OCI-M2 (cell line): ENCODE data around the gene JMJD8.
A peak's percentile ranks its signal among the peaks of the same experiment; 100 is the strongest.
"Not testable (repeated sequence)": the region's sequence is repeated elsewhere in the genome, so short reads cannot be mapped to it uniquely, and the experiment has no call there.

ENCODE experiments used
- DNase-seq: peaks from one replicate; lab custom pipeline; 2025; ENCODE audit not compliant: unreplicated experiment; lab: John Stamatoyannopoulos, UW

JMJD8 gene

DNA sequence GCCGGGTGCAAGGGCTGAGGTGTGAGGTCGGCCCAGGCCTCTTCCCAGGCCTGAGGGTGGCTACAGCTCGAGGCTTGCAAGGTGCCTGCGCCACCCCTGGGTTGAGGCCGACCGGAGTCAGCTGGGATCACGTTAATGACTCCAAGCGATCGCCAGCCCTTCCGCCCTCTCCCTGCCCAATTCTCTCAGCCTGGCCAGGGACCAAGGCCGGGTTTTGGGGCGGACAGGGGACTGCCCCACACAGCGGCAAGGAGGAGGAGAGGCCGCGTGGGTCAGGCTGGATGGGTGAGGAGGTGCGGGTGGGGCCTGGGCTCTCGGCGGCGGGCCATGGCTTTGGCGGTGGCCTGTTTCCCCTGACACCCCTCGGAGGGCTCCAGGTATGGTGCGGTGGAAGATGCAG is 9.2 kb upstream of the JMJD8 start:
- no peak for DNase-seq

DNA sequence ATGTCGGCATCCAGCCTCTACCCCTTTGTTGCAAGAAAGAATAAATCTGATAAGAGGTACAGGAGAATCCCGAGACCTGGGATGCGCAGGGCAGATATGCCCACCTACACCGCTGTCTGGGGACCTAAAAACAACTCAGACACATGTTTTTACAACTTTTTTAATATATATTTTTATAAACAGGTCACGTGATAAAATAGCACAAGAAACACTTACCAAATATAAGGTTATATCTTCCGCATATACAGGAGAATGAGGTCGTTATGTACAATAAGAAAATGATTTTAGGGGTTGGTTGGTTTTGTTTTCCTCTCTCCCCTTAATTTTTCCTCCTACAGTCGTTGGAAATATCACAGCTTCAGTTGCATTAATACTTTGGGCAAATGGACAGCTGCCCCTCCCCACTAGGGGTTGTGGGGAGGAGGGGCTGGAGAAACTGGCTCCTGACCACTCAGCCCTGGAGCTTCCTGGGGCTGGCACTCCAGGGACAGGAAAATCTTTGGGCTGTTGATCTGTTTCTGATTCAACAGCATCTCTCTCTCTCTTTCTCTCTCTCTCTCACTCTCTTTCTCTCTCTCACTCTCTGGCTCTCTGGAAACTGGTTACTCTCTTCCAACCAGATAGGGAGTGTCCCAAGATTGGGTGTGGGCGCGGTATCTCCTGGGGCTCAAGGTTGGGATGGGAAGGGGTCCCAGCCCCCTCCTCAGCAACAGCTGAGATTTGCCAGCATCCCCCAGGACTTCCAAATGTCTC is 8.4 kb upstream of the JMJD8 start:
- DNase-seq, result no peak

DNA sequence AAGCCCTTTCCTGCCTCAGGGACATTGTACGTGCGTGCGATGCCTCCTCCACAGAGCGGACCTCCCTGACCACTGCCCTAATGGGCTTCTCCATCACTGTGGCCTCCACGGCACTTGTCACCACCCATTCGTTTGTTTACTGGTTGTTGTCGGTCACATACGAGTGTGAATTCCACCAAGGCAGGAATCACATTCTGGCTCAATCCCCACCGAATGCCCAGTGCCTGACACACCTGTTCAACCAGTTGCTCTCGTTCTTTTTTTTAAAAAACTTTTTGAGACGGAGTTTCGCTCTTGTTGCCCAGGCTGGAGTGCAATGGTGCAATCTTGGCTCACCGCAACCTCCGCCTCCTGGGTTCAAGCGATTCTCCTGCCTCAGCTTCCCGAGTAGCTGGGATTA is 7.1 kb upstream of the JMJD8 start:
- not testable (repeated sequence) for DNase-seq

GRCh38 chr16:689175-689897 is 5.2 kb upstream of the JMJD8 start:
- no peak for DNase-seq

DNA sequence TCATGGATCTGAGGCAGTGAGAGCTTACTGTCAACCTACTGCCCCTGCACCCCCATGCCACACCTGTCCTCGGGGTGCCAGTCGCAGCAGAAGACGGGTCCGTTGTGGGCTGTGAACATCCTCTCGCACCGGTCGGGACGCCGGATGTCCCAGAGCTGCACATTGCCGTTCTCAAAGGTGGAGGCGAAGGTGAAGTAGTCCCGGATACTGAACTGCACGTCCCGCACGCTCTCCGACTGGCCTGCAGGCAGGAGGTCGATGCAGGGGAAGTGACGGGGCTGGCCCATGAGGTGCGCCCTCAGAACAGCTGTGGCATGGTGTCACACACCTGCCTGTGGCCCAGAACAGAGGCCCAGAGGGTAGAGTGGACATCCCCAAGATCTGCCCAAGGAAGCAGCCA is 3.4 kb upstream of the JMJD8 start:
- no peak for DNase-seq

GRCh38 chr16:686459-687260 is 2.5 kb upstream of the JMJD8 start:
- DNase-seq, result no peak

GRCh38 chr16:685967-686366 is 1.8 kb upstream of the JMJD8 start:
- no peak for DNase-seq

DNA sequence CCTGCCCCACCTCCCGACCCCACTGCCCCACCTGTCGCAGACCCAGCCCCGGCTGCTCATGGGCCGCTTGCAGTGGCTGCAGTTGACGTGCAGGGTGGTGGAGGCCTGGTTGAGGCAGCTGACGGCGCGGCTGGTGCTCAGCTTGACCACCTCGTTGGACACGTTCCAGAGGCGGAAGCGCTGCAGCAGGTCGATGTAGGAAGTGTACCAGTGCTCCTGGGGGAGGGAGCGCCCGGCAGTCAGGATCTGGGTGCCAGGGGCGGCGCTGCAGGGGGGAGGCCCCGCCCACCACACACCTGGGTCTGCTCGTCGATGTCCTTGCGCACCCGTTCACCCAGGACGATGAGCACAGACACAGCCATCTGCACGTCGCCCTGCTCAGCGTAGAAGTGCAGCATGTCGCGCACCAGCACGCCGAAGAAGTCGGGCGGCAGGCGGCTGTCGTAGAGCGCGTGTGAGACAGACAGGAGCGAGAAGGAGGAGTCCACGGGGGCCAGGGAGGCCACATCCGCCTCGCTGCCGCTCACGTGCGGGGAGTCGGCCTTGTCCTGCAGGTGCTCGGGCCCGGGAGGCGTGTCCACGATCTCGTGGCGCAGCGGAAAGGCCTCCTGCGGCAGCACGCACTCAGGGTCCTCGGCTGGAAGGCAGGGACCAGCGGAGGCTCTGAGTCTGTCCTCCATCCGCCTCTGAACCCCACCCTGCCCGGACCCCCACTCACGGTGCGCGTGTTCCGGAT is 995 bp upstream of the JMJD8 start:
- no peak for DNase-seq

DNA sequence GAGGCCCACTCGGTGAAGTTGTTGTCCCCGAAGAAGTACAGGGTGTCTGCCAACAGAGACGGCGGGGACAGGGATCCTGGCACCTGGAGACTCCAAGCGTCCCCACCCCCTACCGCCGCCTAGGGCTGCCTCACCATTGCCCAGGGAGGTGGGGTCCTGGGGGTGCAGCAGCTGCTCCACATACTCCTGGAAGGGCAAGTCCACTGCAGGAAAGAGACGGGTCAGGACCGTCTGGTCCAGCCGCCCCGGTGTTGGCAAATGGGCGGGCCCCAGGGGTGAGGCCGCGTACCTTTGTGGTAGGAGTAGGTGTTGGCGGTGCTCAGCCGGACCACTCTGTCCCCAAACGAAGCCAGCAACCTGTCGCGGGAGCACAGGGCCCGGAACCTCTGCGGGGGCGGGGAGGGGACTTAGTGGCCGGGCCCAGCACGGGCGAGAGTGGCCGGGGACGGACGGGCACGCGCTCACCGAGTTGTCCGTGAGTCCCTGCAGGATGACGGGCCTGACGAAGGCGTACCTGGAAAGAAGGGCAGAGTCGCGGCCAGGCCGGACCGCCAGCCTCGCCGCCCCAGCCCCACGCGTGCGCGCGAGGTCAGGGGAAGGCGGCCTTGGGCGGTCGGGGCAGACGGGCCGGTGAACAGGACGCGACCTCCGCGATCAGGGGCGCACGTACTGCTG is 601 bp downstream of the JMJD8 start:
- DNase-seq, result no peak

DNA sequence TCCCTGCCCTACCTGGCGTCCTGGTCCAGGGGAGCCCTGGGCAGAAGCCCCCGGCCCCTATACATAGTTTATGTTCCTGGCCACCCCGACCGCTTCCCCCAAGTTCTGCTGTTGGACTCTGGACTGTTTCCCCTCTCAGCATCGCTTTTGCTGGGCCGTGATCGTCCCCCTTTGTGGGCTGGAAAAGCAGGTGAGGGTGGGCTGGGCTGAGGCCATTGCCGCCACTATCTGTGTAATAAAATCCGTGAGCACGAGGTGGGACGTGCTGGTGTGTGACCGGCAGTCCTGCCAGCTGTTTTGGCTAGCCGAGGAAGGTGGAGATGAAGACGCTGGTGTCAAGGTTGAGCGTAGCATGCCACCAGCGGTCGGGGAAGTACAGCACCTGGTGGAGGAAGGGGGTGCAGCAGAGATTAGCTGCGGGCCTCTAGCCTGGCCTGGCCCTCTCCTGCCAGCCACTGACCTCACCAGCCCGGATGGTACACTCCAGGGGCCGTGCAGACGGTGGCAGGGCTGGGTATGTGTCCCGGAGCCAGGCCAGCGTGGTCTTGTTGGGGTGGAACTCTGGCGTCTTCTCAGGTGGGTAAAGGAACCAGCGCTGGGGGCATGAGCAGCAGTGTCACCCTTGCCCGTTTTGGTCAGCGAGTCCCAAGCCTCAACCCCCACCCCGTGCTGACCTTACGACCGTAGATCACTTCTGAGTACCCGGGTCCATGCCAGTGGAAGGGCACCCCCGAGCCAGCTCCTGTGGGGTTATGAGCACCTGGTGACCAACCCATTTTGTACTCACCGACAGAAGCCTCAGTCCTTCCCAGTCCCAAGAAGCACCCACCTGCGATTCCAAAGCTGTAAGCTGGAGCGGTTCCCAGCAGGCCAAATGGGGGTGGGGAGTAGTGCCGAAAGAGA is 1.4 kb downstream of the JMJD8 start:
- DNase-seq, result no peak

DNA sequence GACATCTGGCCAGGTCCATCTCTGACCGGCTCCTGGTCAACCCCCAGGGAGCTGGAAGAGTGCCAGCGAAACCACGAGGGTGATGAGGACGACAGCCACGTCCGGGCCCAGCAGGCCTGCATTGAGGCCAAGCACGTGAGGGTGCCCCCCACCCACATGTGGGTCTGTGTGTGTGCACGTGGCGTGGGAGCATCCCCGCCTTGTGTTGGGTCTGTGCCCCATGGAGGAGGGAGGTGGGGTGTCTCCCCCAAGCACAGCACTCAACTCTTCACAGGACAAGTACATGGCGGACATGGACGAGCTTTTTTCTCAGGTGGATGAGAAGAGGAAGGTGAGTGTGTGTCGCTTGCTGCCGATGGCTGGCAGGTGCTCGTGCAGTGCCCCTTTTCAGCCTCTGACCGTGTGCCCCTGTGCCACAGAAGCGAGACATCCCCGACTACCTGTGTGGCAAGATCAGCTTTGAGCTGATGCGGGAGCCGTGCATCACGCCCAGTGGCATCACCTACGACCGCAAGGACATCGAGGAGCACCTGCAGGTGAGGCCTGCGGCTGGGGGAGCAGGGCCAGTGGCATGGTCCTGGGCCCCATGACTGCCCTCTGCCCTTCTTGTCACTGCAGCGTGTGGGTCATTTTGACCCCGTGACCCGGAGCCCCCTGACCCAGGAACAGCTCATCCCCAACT is 2.2 kb downstream of the JMJD8 start:
- no peak for DNase-seq

DNA sequence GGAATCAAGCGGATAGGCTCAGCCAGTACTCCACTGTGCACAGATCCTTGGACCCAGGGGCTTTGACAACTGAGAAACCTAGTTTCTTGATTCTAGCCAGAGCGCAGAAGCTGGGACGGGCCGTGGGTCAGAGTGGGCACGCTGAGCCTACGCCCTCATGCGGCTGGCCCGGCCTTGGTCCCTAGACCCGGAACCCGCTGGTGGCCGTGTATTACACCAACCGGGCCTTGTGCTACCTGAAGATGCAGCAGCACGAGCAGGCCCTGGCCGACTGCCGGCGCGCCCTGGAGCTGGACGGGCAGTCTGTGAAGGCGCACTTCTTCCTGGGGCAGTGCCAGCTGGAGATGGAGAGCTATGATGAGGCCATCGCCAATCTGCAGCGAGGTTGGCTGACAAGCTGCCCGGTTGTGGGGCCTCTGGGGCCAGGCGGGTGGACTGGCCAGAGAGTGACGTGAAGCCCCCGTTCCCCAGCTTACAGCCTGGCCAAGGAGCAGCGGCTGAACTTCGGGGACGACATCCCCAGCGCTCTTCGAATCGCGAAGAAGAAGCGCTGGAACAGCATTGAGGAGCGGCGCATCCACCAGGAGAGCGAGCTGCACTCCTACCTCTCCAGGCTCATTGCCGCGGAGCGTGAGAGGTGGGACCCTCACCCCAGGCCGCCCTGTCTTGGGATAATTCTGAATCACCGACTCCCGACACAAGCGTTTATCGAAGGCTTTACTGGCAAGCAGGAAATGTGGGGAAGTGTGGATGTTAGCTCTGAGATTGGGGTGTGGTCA is 3.0 kb downstream of the JMJD8 start:
- no peak for DNase-seq

DNA sequence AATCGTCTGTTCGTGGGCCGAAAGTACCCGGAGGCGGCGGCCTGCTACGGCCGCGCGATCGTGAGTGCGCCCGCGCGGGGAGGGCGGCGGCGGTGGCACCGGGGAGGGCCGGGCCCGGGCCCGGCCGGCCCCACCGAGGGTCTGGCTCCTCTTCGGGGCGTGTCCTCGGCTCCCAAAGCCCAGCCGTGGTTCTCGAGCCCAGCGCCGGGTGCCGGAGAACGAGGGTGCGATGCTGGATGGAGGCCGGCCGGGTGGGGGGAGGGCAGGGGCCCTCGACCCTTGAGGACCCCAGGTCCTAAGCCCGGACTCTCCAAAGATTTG is 3.5 kb downstream of the JMJD8 start:
- no peak for DNase-seq

GRCh38 chr16:679814-680624 is 4.1 kb downstream of the JMJD8 start, which contains the start of gene STUB1:
TSS of gene STUB1 (plus strand) at chr16:680410. CDS start at chr16:680526, 116 bp downstream.
- DNase-seq, result peak; percentile 25

- DNase-seq, result peak; percentile 10
These were observed 5.0 kb downstream of the JMJD8 start for GRCh38 chr16:678858-679813.

DNA sequence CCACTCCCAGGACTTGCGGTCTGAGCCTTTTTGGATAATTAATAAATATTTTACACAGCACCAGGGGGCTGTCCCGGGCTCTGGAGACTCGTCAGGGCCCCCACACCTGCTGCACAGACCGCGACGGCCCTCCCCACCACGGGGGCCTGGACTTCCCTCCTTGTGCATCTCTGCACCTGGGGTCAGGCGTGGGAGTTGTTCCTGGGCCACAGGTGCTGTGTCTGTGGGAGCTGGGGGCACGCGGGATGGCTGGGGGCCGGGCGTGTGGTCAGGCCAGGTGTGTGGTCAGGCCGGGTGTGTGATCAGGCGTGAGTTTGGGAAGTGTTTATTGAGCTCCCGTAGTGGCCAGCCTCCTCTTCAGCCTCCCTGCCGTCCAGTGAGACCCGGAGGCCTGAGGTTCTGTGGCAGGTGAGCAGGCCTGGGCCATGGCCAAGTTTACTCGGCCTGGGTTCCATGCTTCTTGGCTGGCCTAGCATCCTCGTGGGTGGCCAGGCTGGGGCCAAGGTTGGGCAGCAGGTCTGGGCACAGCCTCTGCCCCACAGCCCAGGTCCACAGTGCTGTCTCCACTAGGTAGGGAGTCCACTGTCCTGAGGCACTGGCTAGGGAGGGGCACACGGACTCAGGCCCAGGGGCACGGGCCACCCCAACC is 5.8 kb downstream of the JMJD8 start:
- no peak for DNase-seq
